Measurements from ENCODE around the gene ELK4. TPM values are rescaled to one million over a fixed set of nuclear protein-coding genes. Genes with fewer than 3 reads are reported as not detected.

Gene ELK4
- total RNA-seq, 1 donor from 2014 or later: 37.2 TPM

GRCh38 chr1:205585169-205585834 lies 46.5 kb downstream of the ELK4 start:
- peaks cover 18% of the 10 kb centered on the region for H3K27me3 Mint-ChIP-seq (ENCODE audit: low read depth)

GRCh38 chr1:205584732-205585131 lies 47.1 kb downstream of the ELK4 start:
- Mint-ChIP-seq H3K9me3 (ENCODE audit: low read depth) (no peaks in the 10 kb centered on the region), H3K27ac (ENCODE audit: unreplicated experiment) (no peak overlapping the region), H3K36me3 (ENCODE audit: low read depth) (no peaks in the 10 kb centered on the region), H3K27me3 (ENCODE audit: low read depth) (peaks cover 21% of the 10 kb centered on the region), H3K4me1 (ENCODE audit: low read depth) (peaks cover 6% of the 10 kb centered on the region), H3K4me3 (ENCODE audit: unreplicated experiment) (no peak overlapping the region)
- peak; percentile 61 for TF ChIP-seq CTCF (IDR thresholded peaks at IDR 0.05)
- DNase-seq (ENCODE audit: low spot score): peak; percentile 43

More at GRCh38 chr1:205585169-205585834, 46.5 kb downstream of the ELK4 start:
- H3K4me3 Mint-ChIP-seq (ENCODE audit: unreplicated experiment): no peak overlapping the region
- no peak for DNase-seq (ENCODE audit: low spot score)
- no peaks in the 10 kb centered on the region for H3K36me3 Mint-ChIP-seq (ENCODE audit: low read depth)
- H3K4me1 Mint-ChIP-seq (ENCODE audit: low read depth): peaks cover 6% of the 10 kb centered on the region
- H3K9me3 Mint-ChIP-seq (ENCODE audit: low read depth): no peaks in the 10 kb centered on the region
- H3K27ac Mint-ChIP-seq (ENCODE audit: unreplicated experiment): no peak overlapping the region
- TF ChIP-seq CTCF (IDR thresholded peaks at IDR 0.05): peak; percentile 4

- no peaks in the 10 kb centered on the region for H3K36me3 Mint-ChIP-seq (ENCODE audit: low read depth)
- no peak overlapping the region for H3K27ac Mint-ChIP-seq (ENCODE audit: unreplicated experiment)
- TF ChIP-seq CTCF (IDR thresholded peaks at IDR 0.05): no peak
- H3K4me3 Mint-ChIP-seq (ENCODE audit: unreplicated experiment): no peak overlapping the region
- H3K9me3 Mint-ChIP-seq (ENCODE audit: low read depth): no peaks in the 10 kb centered on the region
- peaks cover 5% of the 10 kb centered on the region for H3K4me1 Mint-ChIP-seq (ENCODE audit: low read depth)
- peaks cover 32% of the 10 kb centered on the region for H3K27me3 Mint-ChIP-seq (ENCODE audit: low read depth)
- peak; percentile 47 for DNase-seq (ENCODE audit: low spot score)
Observed at GRCh38 chr1:205583461-205584130, 48.2 kb downstream of the ELK4 start.

- Mint-ChIP-seq H3K27ac (ENCODE audit: unreplicated experiment) (no peak overlapping the region), H3K4me3 (ENCODE audit: unreplicated experiment) (no peak overlapping the region)
Observed at GRCh38 chr1:205582471-205583291, 49.1 kb downstream of the ELK4 start.

More at GRCh38 chr1:205582471-205583291, 49.1 kb downstream of the ELK4 start:
- Mint-ChIP-seq H3K4me1 (ENCODE audit: low read depth) (no peaks in the 10 kb centered on the region), H3K9me3 (ENCODE audit: low read depth) (no peaks in the 10 kb centered on the region), H3K36me3 (ENCODE audit: low read depth) (no peaks in the 10 kb centered on the region), H3K27me3 (ENCODE audit: low read depth) (peaks cover 40% of the 10 kb centered on the region)
- no peak for TF ChIP-seq CTCF (IDR thresholded peaks at IDR 0.05)
- DNase-seq (ENCODE audit: low spot score): peak; percentile 51
